ENCODE data around the gene CELF4.

GRCh38 chr18:37403788-37404187 is 161.8 kb downstream of the CELF4 start:
- no peak for TF ChIP-seq CTCF (IDR thresholded peaks at IDR 0.05)
- TF ChIP-seq POLR2A (IDR thresholded peaks at IDR 0.05) = no peak

Data from body of pancreas (tissue), 4 donors.